GM23248 (cell line): Measurements from ENCODE around the gene GABRA4.

Experiments used
- EZH2 ChIP-seq: fragments of 200-600 bp; sonication (generic); IDR thresholded peaks from 2 replicates; pipeline ENCODE4 v1.6.1; 2018; ENCODE audit warnings: antibody characterized with exemption, mild to moderate bottlenecking; ENCODE audit not compliant: insufficient read depth, poor library complexity, severe bottlenecking
- EZH2phosphoT487 ChIP-seq: fragments of 200-600 bp; sonication (generic); IDR thresholded peaks from 2 replicates; pipeline ENCODE4 v1.6.1; 2018; ENCODE audit warnings: antibody characterized with exemption, moderate library complexity, mild to moderate bottlenecking, low read depth; ENCODE audit not compliant: insufficient read depth

DNA sequence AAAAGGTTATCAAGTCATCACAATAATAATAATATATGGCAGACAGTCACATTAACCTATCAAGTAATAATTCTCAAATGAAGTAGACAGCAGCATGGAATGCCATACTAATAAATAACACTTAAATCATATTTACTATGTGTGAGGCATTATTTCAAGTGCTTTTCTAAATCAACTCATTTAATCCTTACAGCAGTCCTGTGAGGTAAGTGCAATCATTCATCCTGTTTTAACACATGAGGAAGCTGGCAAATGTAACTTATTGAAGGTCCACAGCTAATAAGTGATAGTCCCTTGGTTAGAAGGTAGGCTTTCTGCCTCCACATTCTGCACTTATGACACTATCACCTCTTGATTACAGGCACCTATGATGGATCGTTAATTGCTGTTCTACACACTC, 24.5 kb downstream of the GABRA4 start:
- TF ChIP-seq EZH2phosphoT487 (no peak), EZH2 (no peak)
